Loucy (cell line): ENCODE measurements around the gene CDH12.

ENCODE experiments used
- EZH2phosphoT487 ChIP-seq: fragments of 200-600 bp; IDR thresholded peaks from 2 replicates; pipeline ENCODE4 v1.6.1; 2018; ENCODE audit warnings: antibody characterized with exemption, mild to moderate bottlenecking, moderate library complexity, borderline replicate concordance
- TF ChIP-seq, protein P1 (sequence below): fragments of 200-600 bp; sonication (generic); conservative IDR thresholded peaks from 2 replicates; pipeline ENCODE4 v1.5.1; 2014; ENCODE audit warnings: mild to moderate bottlenecking, antibody characterized with exemption, low read length

GRCh38 chr5:22431406-22431805 lies 421.7 kb downstream of the CDH12 start:
- TF ChIP-seq, protein P1, sequence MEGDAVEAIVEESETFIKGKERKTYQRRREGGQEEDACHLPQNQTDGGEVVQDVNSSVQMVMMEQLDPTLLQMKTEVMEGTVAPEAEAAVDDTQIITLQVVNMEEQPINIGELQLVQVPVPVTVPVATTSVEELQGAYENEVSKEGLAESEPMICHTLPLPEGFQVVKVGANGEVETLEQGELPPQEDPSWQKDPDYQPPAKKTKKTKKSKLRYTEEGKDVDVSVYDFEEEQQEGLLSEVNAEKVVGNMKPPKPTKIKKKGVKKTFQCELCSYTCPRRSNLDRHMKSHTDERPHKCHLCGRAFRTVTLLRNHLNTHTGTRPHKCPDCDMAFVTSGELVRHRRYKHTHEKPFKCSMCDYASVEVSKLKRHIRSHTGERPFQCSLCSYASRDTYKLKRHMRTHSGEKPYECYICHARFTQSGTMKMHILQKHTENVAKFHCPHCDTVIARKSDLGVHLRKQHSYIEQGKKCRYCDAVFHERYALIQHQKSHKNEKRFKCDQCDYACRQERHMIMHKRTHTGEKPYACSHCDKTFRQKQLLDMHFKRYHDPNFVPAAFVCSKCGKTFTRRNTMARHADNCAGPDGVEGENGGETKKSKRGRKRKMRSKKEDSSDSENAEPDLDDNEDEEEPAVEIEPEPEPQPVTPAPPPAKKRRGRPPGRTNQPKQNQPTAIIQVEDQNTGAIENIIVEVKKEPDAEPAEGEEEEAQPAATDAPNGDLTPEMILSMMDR = no peak
- TF ChIP-seq EZH2phosphoT487 = no peak
